GM20000 (cell line): Measurements from ENCODE around the gene SH3BGR.

Experiments
- DNase-seq: peaks from one replicate; pipeline ENCODE4 v3.0.0; 2012; ENCODE audit warnings: low spot score
- CTCF ChIP-seq: IDR thresholded peaks from 2 replicates; pipeline ENCODE4 v1.5.1; 2012; ENCODE audit warnings: mild to moderate bottlenecking, control low read depth; ENCODE audit errors: extremely low read depth, missing control alignments

Gene SH3BGR

GRCh38 chr21:39479164-39479813 is 27.5 kb downstream of the SH3BGR start:
- DNase-seq: no peak
- no peak for TF ChIP-seq CTCF

- no peak for DNase-seq
- no peak for TF ChIP-seq CTCF
Measured at GRCh38 chr21:39479814-39480182, 28.0 kb downstream of the SH3BGR start.

- TF ChIP-seq CTCF: no peak
- no peak for DNase-seq
Measured at GRCh38 chr21:39480271-39480670, 28.5 kb downstream of the SH3BGR start.

GRCh38 chr21:39481886-39482285 is 30.1 kb downstream of the SH3BGR start:
- DNase-seq: no peak
- TF ChIP-seq CTCF: no peak

- no peak for TF ChIP-seq CTCF
- no peak for DNase-seq
Measured at GRCh38 chr21:39483917-39484316, 32.1 kb downstream of the SH3BGR start.

- no peak for DNase-seq
- no peak for TF ChIP-seq CTCF
Measured at GRCh38 chr21:39484711-39485276, 33.0 kb downstream of the SH3BGR start.

- DNase-seq: no peak
- TF ChIP-seq CTCF: no peak
Measured at GRCh38 chr21:39489380-39489924, 37.7 kb downstream of the SH3BGR start.
